CD4-positive, alpha-beta T cell (primary cell): ENCODE data around the gene MMGT1. TPM values are rescaled to one million over a fixed set of nuclear protein-coding genes. Genes with fewer than 3 reads are reported as not detected.

Experiments used
- ATAC-seq: fragments of 200-7000 bp; cut with Tn5 transposase; one replicate; pipeline ENCODE4 v1.10.0; 2022; ENCODE audit warnings: mild to moderate bottlenecking; ENCODE audit not compliant: poor library complexity
- CTCF ChIA-PET: fragments of 350-600 bp; sonication (Branson Sonifier 250); formaldehyde crosslinking; loops from one replicate; lab custom pipeline; 2021; ENCODE audit warnings: antibody characterized with exemption, inconsistent platforms; lab: Charles Lee
- POLR2A ChIA-PET: fragments of 350-600 bp; sonication (Branson Sonifier 250); formaldehyde crosslinking; loops from one replicate; lab custom pipeline; 2021; ENCODE audit warnings: antibody characterized with exemption, inconsistent platforms; lab: Charles Lee
- DNase-seq, 14 experiments: peaks; one replicate each; pipeline ENCODE4 v3.0.0-alpha.2; 2013 to 2020; ENCODE audit warnings: mixed read lengths in 2 of 14
- H3K27ac ChIP-seq, 2 donors: one replicate each; pipeline versions ENCODE4 v1.5.1 to v1.7.0; 2013; ENCODE audit warnings: low read length in 2 of 2, low read depth in 1 of 2, mild to moderate bottlenecking in 1 of 2
- H3K27me3 ChIP-seq, 2 experiments: 1 replicate in 1 of 2; 2 replicates in 1 of 2; pipeline versions ENCODE4 v1.6.1 to v1.7.0; 2013; ENCODE audit warnings: low read length in 2 of 2, control low read depth in 1 of 2, mild to moderate bottlenecking in 1 of 2, moderate library complexity in 1 of 2; ENCODE audit not compliant: insufficient read depth in 2 of 2, control insufficient read depth in 1 of 2
- H3K36me3 ChIP-seq: one replicate; pipeline ENCODE4 v1.6.1; 2013; ENCODE audit warnings: low read length, control low read depth; ENCODE audit not compliant: insufficient read depth
- H3K4me1 ChIP-seq: one replicate; pipeline ENCODE4 v1.6.1; 2013; ENCODE audit warnings: low read length, control low read depth; ENCODE audit not compliant: insufficient read depth
- H3K4me3 ChIP-seq: one replicate; pipeline ENCODE4 v1.5.1; 2013; ENCODE audit warnings: mild to moderate bottlenecking, low read length, moderate library complexity
- H3K9me3 ChIP-seq, 2 experiments: 1 replicate in 1 of 2; 2 replicates in 1 of 2; pipeline versions ENCODE4 v1.6.1 to v1.7.0; 2013; ENCODE audit warnings: low read length in 2 of 2, mild to moderate bottlenecking in 2 of 2, control low read depth in 1 of 2, moderate library complexity in 1 of 2; ENCODE audit not compliant: control insufficient read depth in 1 of 2, insufficient read depth in 1 of 2
- H3K27ac Mint-ChIP-seq: one replicate; pipeline ENCODE4 v1.8.0; 2020; ENCODE audit warnings: mixed read lengths
- H3K27me3 Mint-ChIP-seq: one replicate; pipeline ENCODE4 v1.8.0; 2021; ENCODE audit warnings: mixed read lengths
- H3K36me3 Mint-ChIP-seq: one replicate; pipeline ENCODE4 v1.8.0; 2021; ENCODE audit warnings: low read depth, mixed read lengths
- H3K4me1 Mint-ChIP-seq: one replicate; pipeline ENCODE4 v1.8.0; 2021; ENCODE audit warnings: low read depth, mixed read lengths
- H3K4me3 Mint-ChIP-seq: one replicate; pipeline ENCODE4 v1.8.0; 2020; ENCODE audit warnings: mild to moderate bottlenecking, mixed read lengths
- H3K9me3 Mint-ChIP-seq: one replicate; pipeline ENCODE4 v1.8.0; 2020; ENCODE audit warnings: mixed read lengths
- intact Hi-C, 2 experiments: fragments of 100-400 bp; cut with DNase I in 1 of 2; cut with micrococcal nuclease in 1 of 2; formaldehyde crosslinking; loops; one replicate each; pipeline versions ENCODE4 v1.15.1 to v1.9.0; 2023 to 2025; cut with DNase I, micrococcal nuclease
- total RNA-seq, 174 experiments: library from RNA in 2 of 174; stranded (reverse) in 2 of 174; gene quantifications; one replicate each; pipeline ENCODE4 v1.2.3 and lab custom pipeline; 2021 to 2026
- TF ChIP-seq, protein P1 (sequence below): fragments of 200-600 bp; IDR thresholded peaks from one replicate; pipeline ENCODE4 v1.8.0; 2022; ENCODE audit warnings: antibody characterized with exemption, mild to moderate bottlenecking

Gene MMGT1
- total RNA-seq, 2 experiments from 2014 or later: 36.4 to 37.0 TPM

DNA sequence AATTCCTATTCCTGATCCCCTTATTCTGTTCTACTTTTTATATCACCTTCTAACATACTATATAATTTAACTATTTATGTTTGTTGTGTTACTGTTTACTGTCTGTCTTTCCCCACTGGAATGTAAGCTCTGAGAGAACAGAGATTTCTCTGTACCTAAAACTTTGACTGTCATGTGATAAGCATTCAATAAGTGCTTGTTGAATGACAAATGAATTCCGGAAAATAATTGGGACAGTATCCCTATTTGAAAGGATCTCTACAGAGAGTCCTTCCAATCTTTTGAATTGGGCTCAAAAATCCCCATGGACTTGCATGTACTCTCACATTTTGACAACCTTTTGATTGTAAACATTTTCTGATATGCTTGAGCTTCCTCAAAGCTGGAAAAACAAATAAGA is 1.6 kb upstream of the MMGT1 start:
- Mint-ChIP-seq H3K27ac (peak overlapping the region; percentile 75), H3K36me3 (peaks cover 14% of the 10 kb centered on the region), H3K4me1 (peaks cover 51% of the 10 kb centered on the region), H3K27me3 (no peaks in the 10 kb centered on the region), H3K9me3 (no peaks in the 10 kb centered on the region), H3K4me3 (peak overlapping the region; percentile 84)
- Histone ChIP-seq H3K36me3 (no peaks in the 10 kb centered on the region), H3K27me3 (no peaks in the 10 kb centered on the region), H3K27ac (no peak overlapping the region), H3K4me3 (no peak overlapping the region), H3K9me3 (no peaks in the 10 kb centered on the region), H3K4me1 (peaks cover 13% of the 10 kb centered on the region)
- DNase-seq: no peak
- CTCF ChIA-PET: interaction anchor here (0.6 to 1.3 kb wide), 2 partner anchors 9 to 485 kb away, joined by 3 to 4 read pairs; partner anchors contain the start of gene SLC9A6
- intact Hi-C loops: no loop called here
- TF ChIP-seq, protein P1, sequence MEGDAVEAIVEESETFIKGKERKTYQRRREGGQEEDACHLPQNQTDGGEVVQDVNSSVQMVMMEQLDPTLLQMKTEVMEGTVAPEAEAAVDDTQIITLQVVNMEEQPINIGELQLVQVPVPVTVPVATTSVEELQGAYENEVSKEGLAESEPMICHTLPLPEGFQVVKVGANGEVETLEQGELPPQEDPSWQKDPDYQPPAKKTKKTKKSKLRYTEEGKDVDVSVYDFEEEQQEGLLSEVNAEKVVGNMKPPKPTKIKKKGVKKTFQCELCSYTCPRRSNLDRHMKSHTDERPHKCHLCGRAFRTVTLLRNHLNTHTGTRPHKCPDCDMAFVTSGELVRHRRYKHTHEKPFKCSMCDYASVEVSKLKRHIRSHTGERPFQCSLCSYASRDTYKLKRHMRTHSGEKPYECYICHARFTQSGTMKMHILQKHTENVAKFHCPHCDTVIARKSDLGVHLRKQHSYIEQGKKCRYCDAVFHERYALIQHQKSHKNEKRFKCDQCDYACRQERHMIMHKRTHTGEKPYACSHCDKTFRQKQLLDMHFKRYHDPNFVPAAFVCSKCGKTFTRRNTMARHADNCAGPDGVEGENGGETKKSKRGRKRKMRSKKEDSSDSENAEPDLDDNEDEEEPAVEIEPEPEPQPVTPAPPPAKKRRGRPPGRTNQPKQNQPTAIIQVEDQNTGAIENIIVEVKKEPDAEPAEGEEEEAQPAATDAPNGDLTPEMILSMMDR: no peak
- POLR2A ChIA-PET: interaction anchor here (3.1 kb wide), 1 partner anchor 9 kb away, joined by 33 read pairs; the partner anchor contains the start of gene SLC9A6
- no peak for ATAC-seq

DNA sequence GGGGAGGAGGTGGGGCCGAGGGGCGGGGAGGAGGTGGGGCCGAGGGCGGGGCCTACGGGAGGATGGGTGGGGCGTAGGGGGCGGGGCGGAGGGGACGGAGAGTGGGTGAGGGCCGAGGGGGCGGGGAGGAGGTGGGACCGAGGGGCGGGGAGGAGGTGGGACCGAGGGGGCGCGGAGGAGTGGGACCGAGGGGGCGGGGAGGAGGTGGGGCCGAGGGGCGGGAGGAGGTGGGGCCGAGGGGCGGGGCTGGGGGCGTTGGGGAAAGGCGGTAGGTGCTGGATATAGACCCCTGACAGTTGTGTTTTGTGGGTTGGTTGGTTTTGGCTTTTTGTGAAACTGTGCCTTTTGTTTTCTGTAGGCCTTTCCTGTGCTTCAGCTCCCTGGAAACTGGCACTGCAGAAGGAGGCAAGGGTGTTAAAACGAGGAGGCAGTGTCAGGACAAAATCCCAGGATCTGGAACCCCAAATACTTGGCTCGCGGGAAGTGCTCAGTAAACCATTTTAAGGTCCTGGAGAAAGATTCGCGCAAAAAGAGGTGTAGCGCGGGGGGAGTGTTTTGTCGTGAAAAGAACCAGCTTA is 580 bp upstream of the MMGT1 start:
- H3K4me1 ChIP-seq: peaks cover 13% of the 10 kb centered on the region
- peaks cover 51% of the 10 kb centered on the region for H3K4me1 Mint-ChIP-seq
- DNase-seq (peak in 13 of 14 experiments; percentile 57 to 89 (median 71)), ATAC-seq (peak; percentile 48)
- peak overlapping the region; percentile 75 for H3K27ac Mint-ChIP-seq
- H3K27ac ChIP-seq: no peak overlapping the region
- H3K4me3 ChIP-seq: peak overlapping the region; percentile 55
- ChIA-PET CTCF (interaction anchor here (1.3 kb wide), 1 partner anchor 10 kb away, joined by 4 read pairs; the partner anchor contains the start of gene SLC9A6), POLR2A (interaction anchor here (0.6 to 3.1 kb wide), 4 partner anchors 10 to 906 kb away, joined by 3 to 33 read pairs (median 4); partner anchors contain the start of genes RBMX and SLC9A6)
- no peaks in the 10 kb centered on the region for H3K27me3 ChIP-seq
- H3K36me3 Mint-ChIP-seq: peaks cover 14% of the 10 kb centered on the region
- no peaks in the 10 kb centered on the region for H3K9me3 Mint-ChIP-seq
- no peaks in the 10 kb centered on the region for H3K36me3 ChIP-seq
- no peaks in the 10 kb centered on the region for H3K27me3 Mint-ChIP-seq
- intact Hi-C loops: loop anchor here in 1 of 2 experiments (5.0 kb wide), 4 partner anchors 452 to 1512 kb away; partner anchors contain the start of genes HPRT1, HTATSF1, INTS6L and SMIM10L2A
- TF ChIP-seq, protein P1: no peak
- peak overlapping the region; percentile 84 for H3K4me3 Mint-ChIP-seq
- no peaks in the 10 kb centered on the region for H3K9me3 ChIP-seq

DNA sequence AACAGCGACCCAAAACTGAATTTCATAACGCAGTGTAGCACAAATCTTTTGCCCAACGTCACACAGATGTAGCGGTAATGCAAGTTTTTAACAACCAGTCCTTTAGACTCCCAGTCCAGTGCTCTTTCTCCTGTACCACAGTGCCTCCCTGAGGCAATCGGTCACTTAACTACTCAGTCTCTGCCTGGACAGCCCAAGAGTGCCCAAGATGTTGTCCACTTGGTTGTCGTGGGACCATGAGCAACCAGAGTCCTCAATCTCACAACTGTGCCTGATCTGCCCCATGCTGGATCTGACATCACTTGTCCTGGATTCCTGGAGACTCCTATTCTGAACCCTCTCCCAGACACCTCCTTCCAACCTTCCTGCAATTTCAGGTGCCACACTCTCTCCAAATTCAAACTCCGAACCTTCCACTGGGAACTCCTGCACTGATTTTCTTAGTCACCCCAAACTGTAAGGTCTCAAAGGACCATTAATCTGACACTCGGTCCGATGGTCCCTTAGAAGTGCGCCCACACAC is 702 bp downstream of the MMGT1 start:
- DNase-seq (peak in 3 of 14 experiments; percentile 11 to 31 (median 14)), ATAC-seq (no peak)
- TF ChIP-seq, protein P1: no peak
- Mint-ChIP-seq H3K27me3 (no peaks in the 10 kb centered on the region), H3K4me3 (peak overlapping the region; percentile 95), H3K4me1 (peaks cover 45% of the 10 kb centered on the region), H3K36me3 (peaks cover 16% of the 10 kb centered on the region), H3K9me3 (no peaks in the 10 kb centered on the region), H3K27ac (peak overlapping the region; percentile 97)
- Histone ChIP-seq H3K4me3 (peak overlapping the region; percentile 92), H3K36me3 (no peaks in the 10 kb centered on the region), H3K27ac (peak overlapping the region; percentile 79 to 89), H3K9me3 (no peaks in the 10 kb centered on the region), H3K4me1 (peaks cover 13% of the 10 kb centered on the region), H3K27me3 (no peaks in the 10 kb centered on the region)
- intact Hi-C loops: loop anchor here in 1 of 2 experiments (5.0 kb wide), 4 partner anchors 451 to 1511 kb away; partner anchors contain the start of genes HPRT1, HTATSF1, INTS6L and SMIM10L2A
- CTCF ChIA-PET: no interaction called here
- POLR2A ChIA-PET: interaction anchor here (0.7 to 3.1 kb wide), 4 partner anchors 11 to 907 kb away, joined by 3 to 33 read pairs (median 4); partner anchors contain the start of genes RBMX and SLC9A6
